Endothelial cell of umbilical vein (primary cell): Measurements from ENCODE around the gene PPP2R5A. TPM values are rescaled to one million over a fixed set of nuclear protein-coding genes. Genes with fewer than 3 reads are reported as not detected.

Source experiments
- BruUV-seq: library from RNA; stranded (reverse); fragments of 400-500 nt; replicated peaks from 2 replicates; lab custom pipeline; 2021; lab: Mats Ljungman, UMichigan
- CTCF ChIA-PET: fragments of 300-600, 350-600 bp; sonication (Branson Sonifier 250); formaldehyde crosslinking; loops from one replicate; lab custom pipeline; 2021; ENCODE audit warnings: antibody characterized with exemption, inconsistent platforms; lab: Charles Lee
- POLR2A ChIA-PET: fragments of 300-600, 350-600 bp; sonication (Branson Sonifier 250); formaldehyde crosslinking; loops from one replicate; lab custom pipeline; 2021; ENCODE audit warnings: antibody characterized with exemption, inconsistent platforms; lab: Charles Lee
- DNase-seq: peaks from one replicate; pipeline ENCODE4 v3.0.0-alpha.2; 2011; ENCODE audit warnings: low read depth, low spot score
- FAIRE-seq: peaks from 2 replicates; lab custom pipeline; 2011; peaks lifted over from hg19 to GRCh38; lab: Jason Lieb, UNC
- H2AFZ ChIP-seq: 2 replicates; pipeline ENCODE4 v1.6.0; 2012; ENCODE audit warnings: low read depth, low read length, control low read depth, inconsistent platforms
- H3K27ac ChIP-seq: 2 replicates; pipeline ENCODE4 v1.5.1; 2011; ENCODE audit warnings: low read depth, mild to moderate bottlenecking, control low read depth, low read length, moderate library complexity; ENCODE audit not compliant: insufficient read depth
- H3K27me3 ChIP-seq, 2 experiments: 2 replicates each; pipeline versions ENCODE4 v1.6.0 to v1.6.1; 2011; ENCODE audit warnings: low read length in 2 of 2, mixed read lengths in 1 of 2; ENCODE audit not compliant: control insufficient read depth in 2 of 2, insufficient read depth in 2 of 2
- H3K36me3 ChIP-seq, 2 experiments: 2 replicates in 1 of 2; 3 replicates in 1 of 2; pipeline ENCODE4 v1.5.1; 2011; ENCODE audit warnings: low read length in 2 of 2, mild to moderate bottlenecking in 1 of 2, moderate library complexity in 1 of 2; ENCODE audit not compliant: control insufficient read depth in 2 of 2, insufficient read depth in 2 of 2; ENCODE audit errors: extremely low read depth in 1 of 2
- H3K4me1 ChIP-seq: 3 replicates; pipeline ENCODE4 v1.5.1; 2011; ENCODE audit warnings: mild to moderate bottlenecking, low read length; ENCODE audit not compliant: control insufficient read depth, insufficient read depth; ENCODE audit errors: extremely low read depth
- H3K4me2 ChIP-seq: 2 replicates; pipeline ENCODE4 v1.6.1; 2011; ENCODE audit warnings: low read length, control low read depth, mixed read lengths; ENCODE audit not compliant: insufficient read depth
- H3K4me3 ChIP-seq, 3 experiments: fragments of 200-600 bp in 1 of 3; sonication (generic), shearing (Covaris generic) in 1 of 3; replicated peaks in 1 of 3; 2 replicates each; pipeline ENCODE4 v1.5.1; 2011 to 2016; ENCODE audit warnings: control low read depth in 3 of 3, low read length in 3 of 3, mild to moderate bottlenecking in 2 of 3, inconsistent platforms in 1 of 3, low read depth in 1 of 3, moderate library complexity in 1 of 3; ENCODE audit not compliant: insufficient read depth in 1 of 3
- H3K79me2 ChIP-seq: 2 replicates; pipeline ENCODE4 v1.6.0; 2012; ENCODE audit warnings: low read length, inconsistent platforms; ENCODE audit not compliant: control insufficient read depth, insufficient read depth
- H3K9ac ChIP-seq: replicated peaks from 2 replicates; pipeline ENCODE3; 2011; ENCODE audit warnings: low read length, control low read depth; ENCODE audit not compliant: insufficient read depth; ENCODE audit errors: extremely low read depth
- H3K9me1 ChIP-seq: replicated peaks from 3 replicates; pipeline ENCODE4 v1.6.0; 2011; ENCODE audit warnings: mild to moderate bottlenecking, low read length; ENCODE audit not compliant: control insufficient read depth, insufficient read depth; ENCODE audit errors: extremely low read depth
- H3K9me3 ChIP-seq: replicated peaks from 2 replicates; pipeline ENCODE4 v1.5.1; 2012; ENCODE audit warnings: low read length, inconsistent platforms; ENCODE audit not compliant: control insufficient read depth, insufficient read depth
- H4K20me1 ChIP-seq: replicated peaks from 2 replicates; pipeline ENCODE3; 2011; ENCODE audit warnings: mild to moderate bottlenecking, low read length; ENCODE audit not compliant: control insufficient read depth, insufficient read depth; ENCODE audit errors: extremely low read depth
- EZH2 ChIP-seq: IDR thresholded peaks from 2 replicates; pipeline ENCODE4 v1.6.1; 2012; ENCODE audit warnings: borderline replicate concordance, low read depth, mild to moderate bottlenecking, moderate library complexity, low read length, inconsistent platforms; ENCODE audit not compliant: severe bottlenecking
- FOS ChIP-seq: IDR thresholded peaks from 2 replicates; pipeline ENCODE4 v1.6.1; 2011; ENCODE audit warnings: mild to moderate bottlenecking, low read length, moderate library complexity, borderline replicate concordance; ENCODE audit not compliant: insufficient read depth
- GATA2 ChIP-seq: IDR thresholded peaks from 2 replicates; pipeline ENCODE4 v1.7.0; 2011; ENCODE audit warnings: low read depth, mild to moderate bottlenecking, moderate library complexity, mixed read lengths, low read length; ENCODE audit not compliant: insufficient read length, insufficient read depth
- JUN ChIP-seq: IDR thresholded peaks from 2 replicates; pipeline ENCODE4 v1.6.1; 2011; ENCODE audit warnings: borderline replicate concordance, low read depth; ENCODE audit not compliant: insufficient read length, insufficient read depth
- MYC ChIP-seq: IDR thresholded peaks from one replicate; pipeline ENCODE4 v1.6.1; 2011; ENCODE audit warnings: mild to moderate bottlenecking, low read depth, low read length
- POLR2A ChIP-seq: IDR thresholded peaks from 2 replicates; pipeline ENCODE4 v1.6.1; 2012; ENCODE audit warnings: low read depth, mild to moderate bottlenecking, control low read depth, low read length
- POLR2AphosphoS5 ChIP-seq: IDR thresholded peaks from 2 replicates; pipeline ENCODE4 v1.6.1; 2012; ENCODE audit warnings: low read depth, mild to moderate bottlenecking, control low read depth, low read length, moderate library complexity; ENCODE audit not compliant: insufficient read depth
- dilution Hi-C: fragments of 300-500 bp; cut with MboI; formaldehyde crosslinking; loops from one replicate; pipeline ENCODE4 v1.15.0; 2019; ENCODE audit warnings: low sequenced_read_pairs; ENCODE audit not compliant: extremely low pct_ligation_motif_present
- intact Hi-C: fragments of 100-400 bp; cut with micrococcal nuclease; formaldehyde crosslinking; loops from one replicate; pipeline ENCODE4 v1.10.0; 2022
- polyA plus RNA-seq, 4 experiments: library from polyadenylated mRNA; depleted of rRNA in 3 of 4; stranded (reverse) in 3 of 4; unstranded in 1 of 4; fragments of >200 nt; gene quantifications; 2 replicates each; pipeline versions ENCODE4 v1.2.1 to v1.2.3, GENCODE V29; 2011 to 2012; ENCODE audit warnings: missing spikeins in 1 of 4
- total RNA-seq: library from RNA; stranded (reverse); gene quantifications from 2 replicates; pipeline ENCODE4 v1.2.3, GENCODE V29; 2021
- TF ChIP-seq, protein P1 (sequence below): IDR thresholded peaks from 2 replicates; pipeline ENCODE4 v1.6.1; 2011; ENCODE audit not compliant: insufficient read depth, insufficient read length
- TF ChIP-seq, protein P2 (sequence below), 2 donors: IDR thresholded peaks; 1 replicate in 1 of 2; 2 replicates in 1 of 2; pipeline ENCODE4 v1.5.1; 2011; ENCODE audit warnings: low read length in 2 of 2, mild to moderate bottlenecking in 2 of 2, moderate library complexity in 2 of 2, control low read depth in 1 of 2, inconsistent platforms in 1 of 2, low read depth in 1 of 2; ENCODE audit not compliant: insufficient read depth in 1 of 2; ENCODE audit errors: extremely low read depth in 1 of 2

The PPP2R5A gene
- total and polyA plus RNA-seq, 2 donors (not counting 3 experiments of a cell fraction or from before 2014, with no cell fraction given), result 11.9 to 34.5 TPM

DNA sequence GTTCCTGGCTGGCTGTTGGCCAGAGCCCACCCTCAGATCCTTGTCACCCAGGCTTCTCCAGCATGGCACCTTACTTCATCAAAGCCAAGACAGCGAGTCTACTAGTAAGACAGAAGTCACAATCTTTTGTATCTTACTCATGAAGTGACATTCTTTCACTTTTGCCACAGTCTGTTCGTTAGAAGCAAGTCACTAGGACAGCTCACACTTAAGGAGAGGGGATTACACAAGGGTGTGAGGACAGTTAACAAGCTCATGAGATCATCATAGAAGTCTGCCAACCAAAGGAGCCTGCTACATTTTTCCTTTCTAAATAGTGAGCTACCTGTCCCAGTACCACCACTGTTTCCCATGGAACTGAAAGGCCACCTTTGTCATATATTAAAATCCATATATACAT, 68.0 kb downstream of the PPP2R5A start:
- H3K4me2 ChIP-seq, result no peak overlapping the region
- no peak overlapping the region for H3K27ac ChIP-seq
- no peaks in the 10 kb centered on the region for H3K9me1 ChIP-seq
- ChIA-PET POLR2A (no interaction called here), CTCF (interaction anchor here (2.9 kb wide), 1 partner anchor 282 kb away, joined by 18 read pairs; no protein-coding TSS in a partner anchor)
- DNase-seq (no peak), FAIRE-seq (no peak)
- no peak overlapping the region for H3K4me3 ChIP-seq
- intact Hi-C loops (no loop called here), dilution Hi-C loops (no loop called here)
- BruUV-seq, result no TSS peak
- no peaks in the 10 kb centered on the region for H3K4me1 ChIP-seq
- H2AFZ ChIP-seq, result no peak overlapping the region
- no peaks in the 10 kb centered on the region for H3K27me3 ChIP-seq
- H3K36me3 ChIP-seq, result peaks cover 3 to 13% of the 10 kb centered on the region in 2 experiments
- no peaks in the 10 kb centered on the region for H3K79me2 ChIP-seq
- H4K20me1 ChIP-seq, result no peaks in the 10 kb centered on the region
- TF ChIP-seq POLR2A, result no peak
- TF ChIP-seq POLR2AphosphoS5, result no peak
- TF ChIP-seq JUN, result no peak
- TF ChIP-seq, protein P1, sequence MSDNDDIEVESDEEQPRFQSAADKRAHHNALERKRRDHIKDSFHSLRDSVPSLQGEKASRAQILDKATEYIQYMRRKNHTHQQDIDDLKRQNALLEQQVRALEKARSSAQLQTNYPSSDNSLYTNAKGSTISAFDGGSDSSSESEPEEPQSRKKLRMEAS, result no peak
- no peak overlapping the region for H3K9ac ChIP-seq
- no peaks in the 10 kb centered on the region for H3K9me3 ChIP-seq

DNA sequence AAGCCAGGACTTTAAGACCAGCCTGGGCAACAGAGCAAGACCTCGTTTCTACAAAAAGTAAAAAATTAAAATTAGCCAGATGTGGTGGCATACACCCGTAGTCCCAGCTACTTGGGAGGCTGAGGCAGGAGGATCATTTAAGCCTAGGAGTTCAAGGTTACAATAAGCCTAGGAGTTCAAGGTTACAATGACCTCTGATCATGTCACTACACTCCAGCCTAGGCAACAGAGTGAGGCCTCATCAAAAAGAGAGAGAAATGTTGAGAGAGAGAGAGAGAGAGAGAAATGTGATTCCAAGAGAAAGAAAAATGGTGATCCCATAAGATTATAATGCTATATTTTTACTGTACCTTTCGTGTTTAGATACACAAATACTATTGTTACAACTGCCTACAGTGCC, 69.3 kb downstream of the PPP2R5A start:
- Histone ChIP-seq H3K9ac (no peak overlapping the region), H3K4me1 (no peaks in the 10 kb centered on the region), H4K20me1 (no peaks in the 10 kb centered on the region), H3K9me3 (no peaks in the 10 kb centered on the region), H3K27me3 (no peaks in the 10 kb centered on the region), H2AFZ (no peak overlapping the region), H3K27ac (no peak overlapping the region), H3K79me2 (no peaks in the 10 kb centered on the region), H3K4me3 (no peak overlapping the region), H3K36me3 (peaks cover 11 to 13% of the 10 kb centered on the region in 2 experiments), H3K9me1 (no peaks in the 10 kb centered on the region), H3K4me2 (no peak overlapping the region)
- ChIA-PET CTCF (interaction anchor here (0.6 to 2.9 kb wide), 2 partner anchors 283 to 319 kb away, joined by 3 to 15 read pairs; partner anchors contain the start of genes DTL and INTS7), POLR2A (no interaction called here)
- intact Hi-C loops, result no loop called here
- FAIRE-seq, result no peak
- no peak for DNase-seq
- dilution Hi-C loops, result no loop called here
- TF ChIP-seq POLR2A, result no peak
- TF ChIP-seq FOS, result no peak
- no peak for TF ChIP-seq EZH2
- TF ChIP-seq, protein P2, sequence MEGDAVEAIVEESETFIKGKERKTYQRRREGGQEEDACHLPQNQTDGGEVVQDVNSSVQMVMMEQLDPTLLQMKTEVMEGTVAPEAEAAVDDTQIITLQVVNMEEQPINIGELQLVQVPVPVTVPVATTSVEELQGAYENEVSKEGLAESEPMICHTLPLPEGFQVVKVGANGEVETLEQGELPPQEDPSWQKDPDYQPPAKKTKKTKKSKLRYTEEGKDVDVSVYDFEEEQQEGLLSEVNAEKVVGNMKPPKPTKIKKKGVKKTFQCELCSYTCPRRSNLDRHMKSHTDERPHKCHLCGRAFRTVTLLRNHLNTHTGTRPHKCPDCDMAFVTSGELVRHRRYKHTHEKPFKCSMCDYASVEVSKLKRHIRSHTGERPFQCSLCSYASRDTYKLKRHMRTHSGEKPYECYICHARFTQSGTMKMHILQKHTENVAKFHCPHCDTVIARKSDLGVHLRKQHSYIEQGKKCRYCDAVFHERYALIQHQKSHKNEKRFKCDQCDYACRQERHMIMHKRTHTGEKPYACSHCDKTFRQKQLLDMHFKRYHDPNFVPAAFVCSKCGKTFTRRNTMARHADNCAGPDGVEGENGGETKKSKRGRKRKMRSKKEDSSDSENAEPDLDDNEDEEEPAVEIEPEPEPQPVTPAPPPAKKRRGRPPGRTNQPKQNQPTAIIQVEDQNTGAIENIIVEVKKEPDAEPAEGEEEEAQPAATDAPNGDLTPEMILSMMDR (IDR thresholded peaks at IDR 0.05; ENCODE audit: extremely low read depth in 1 of 2, insufficient read depth in 1 of 2, low read depth in 1 of 2, low read length in 2 of 2), result no peak
- TF ChIP-seq GATA2, result no peak
- no peak for TF ChIP-seq JUN
- TF ChIP-seq MYC, result no peak
- TF ChIP-seq, protein P1, result no peak
- TF ChIP-seq POLR2AphosphoS5, result no peak
- BruUV-seq, result no TSS peak
